Measurements from ENCODE around the gene GIT1. TPM values are rescaled to one million over a fixed set of nuclear protein-coding genes. Genes with fewer than 3 reads are reported as not detected.

Gene GIT1
- total and polyA plus RNA-seq, 2 donors (not counting 3 experiments of a cell fraction or from before 2014, with no cell fraction given) = 75.5 to 92.5 TPM

GRCh38 chr17:29579866-29580771 lies 9.3 kb downstream of the GIT1 start:
- Histone ChIP-seq H3K36me3 (ENCODE audit: control insufficient read depth in 2 of 2, extremely low read depth in 1 of 2, insufficient read depth in 2 of 2, low read length in 2 of 2) (peaks cover 24 to 57% of the 10 kb centered on the region in 2 experiments), H3K79me2 (ENCODE audit: control insufficient read depth, insufficient read depth, low read length) (peaks cover 37% of the 10 kb centered on the region)

More at GRCh38 chr17:29579866-29580771, 9.3 kb downstream of the GIT1 start:
- Histone ChIP-seq H3K9me3 (replicated peaks; ENCODE audit: control insufficient read depth, insufficient read depth, low read length) (no peaks in the 10 kb centered on the region), H3K27me3 (ENCODE audit: control insufficient read depth in 2 of 2, insufficient read depth in 2 of 2, low read length in 2 of 2) (no peaks in the 10 kb centered on the region), H3K27ac (ENCODE audit: insufficient read depth, low read depth, low read length) (no peak overlapping the region), H3K4me2 (ENCODE audit: insufficient read depth, low read length) (no peak overlapping the region), H3K9me1 (replicated peaks; ENCODE audit: control insufficient read depth, extremely low read depth, insufficient read depth, low read length) (no peaks in the 10 kb centered on the region), H3K9ac (replicated peaks; ENCODE audit: extremely low read depth, insufficient read depth, low read length) (no peak overlapping the region), H4K20me1 (replicated peaks; ENCODE audit: control insufficient read depth, extremely low read depth, insufficient read depth, low read length) (no peaks in the 10 kb centered on the region), H2AFZ (ENCODE audit: low read depth, low read length) (no peak overlapping the region), H3K4me3 (replicated peaks in 1 of 3; ENCODE audit: insufficient read depth in 1 of 3, low read depth in 1 of 3, low read length in 3 of 3) (no peak overlapping the region), H3K4me1 (ENCODE audit: control insufficient read depth, extremely low read depth, insufficient read depth, low read length) (peaks cover 14% of the 10 kb centered on the region)
- ChIA-PET CTCF (interaction anchor here (0.7 to 9.4 kb wide), 14 partner anchors 9 to 931 kb away, joined by 3 to 152 read pairs (median 4); partner anchors contain the start of gene ANKRD13B), POLR2A (interaction anchor here (0.7 to 1.4 kb wide), 2 partner anchors 11 to 38 kb away, joined by 3 read pairs; no protein-coding TSS in a partner anchor)
- peak; percentile 93 for TF ChIP-seq MAX (IDR thresholded peaks at IDR 0.05; ENCODE audit: insufficient read depth, insufficient read length)
- TF ChIP-seq EZH2 (IDR thresholded peaks at IDR 0.05; ENCODE audit: borderline replicate concordance, low read depth, low read length, severe bottlenecking) = no peak
- no peak for TF ChIP-seq GATA2 (IDR thresholded peaks at IDR 0.05; ENCODE audit: insufficient read depth, insufficient read length, low read depth, low read length)
- peak; percentile 47 for TF ChIP-seq POLR2A (IDR thresholded peaks at IDR 0.05; ENCODE audit: low read depth, low read length)
- TF ChIP-seq JUN (IDR thresholded peaks at IDR 0.05; ENCODE audit: borderline replicate concordance, insufficient read depth, insufficient read length, low read depth) = no peak
- TF ChIP-seq CTCF (IDR thresholded peaks at IDR 0.05; ENCODE audit: extremely low read depth in 1 of 2, insufficient read depth in 1 of 2, low read depth in 1 of 2, low read length in 2 of 2) = peak; percentile 86 to 92
- TF ChIP-seq POLR2AphosphoS5 (IDR thresholded peaks at IDR 0.05; ENCODE audit: insufficient read depth, low read depth, low read length) = peak; percentile 81
- peak; percentile 88 for TF ChIP-seq MYC (IDR thresholded peaks at IDR 0.05; ENCODE audit: low read depth, low read length)
- TF ChIP-seq FOS (IDR thresholded peaks at IDR 0.05; ENCODE audit: borderline replicate concordance, insufficient read depth, low read length) = no peak
- intact Hi-C loops (cut with micrococcal nuclease) (loop anchor here (1.0 kb wide), 3 partner anchors 11 to 513 kb away; no protein-coding TSS in a partner anchor), dilution Hi-C loops (cut with MboI; ENCODE audit: extremely low pct_ligation_motif_present, low sequenced_read_pairs) (no loop called here)
- BruUV-seq (replicated peaks) = no TSS peak
- FAIRE-seq (peak; percentile 83), DNase-seq (ENCODE audit: low read depth, low spot score) (peak; percentile 81)
